ENCODE results near the gene SEZ6L2. TPM values are rescaled to one million over a fixed set of nuclear protein-coding genes. Genes with fewer than 3 reads are reported as not detected.

Gene SEZ6L2
- total RNA-seq, 2 experiments from 2014 or later = 0.11 to 0.13 TPM

DNA sequence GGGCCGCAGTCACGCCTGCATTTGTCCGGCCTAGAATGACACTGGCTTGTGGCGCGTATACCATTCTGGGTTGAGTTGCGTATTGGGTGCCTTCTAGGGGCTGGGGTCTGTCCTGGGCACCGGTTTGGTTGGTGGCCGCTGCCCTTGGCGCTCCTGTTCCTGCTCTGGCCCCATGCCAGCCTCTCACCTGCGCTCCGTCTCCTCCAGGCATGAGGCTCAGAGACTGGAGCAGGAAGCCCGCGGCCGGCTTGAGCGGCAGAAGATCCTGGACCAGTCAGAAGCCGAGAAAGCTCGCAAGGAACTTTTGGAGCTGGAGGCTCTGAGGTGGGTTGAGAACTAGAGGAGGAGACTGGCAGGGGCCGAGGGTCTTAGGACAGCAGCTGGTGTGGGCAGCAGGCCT, 53.7 kb downstream of the SEZ6L2 start:
- Mint-ChIP-seq H3K36me3 (ENCODE audit: low read depth) (peaks cover 6% of the 10 kb centered on the region), H3K4me3 (no peak overlapping the region), H3K27ac (no peak overlapping the region), H3K27me3 (no peaks in the 10 kb centered on the region), H3K9me3 (no peaks in the 10 kb centered on the region), H3K4me1 (ENCODE audit: low read depth) (no peaks in the 10 kb centered on the region)
- intact Hi-C loops (cut with micrococcal nuclease) = no loop called here
- ATAC-seq = no peak
- CTCF ChIA-PET = interaction anchor here (0.6 to 5.6 kb wide), 4 partner anchors 27 to 169 kb away, joined by 4 to 95 read pairs (median 6); partner anchors contain the start of genes MVP and PAGR1
- POLR2A ChIA-PET = interaction anchor here (0.6 to 3.6 kb wide), 3 partner anchors 38 to 73 kb away, joined by 3 to 29 read pairs (median 3); partner anchors contain the start of genes KIF22 and MAZ
- no peak for DNase-seq
- TF ChIP-seq, protein P1, sequence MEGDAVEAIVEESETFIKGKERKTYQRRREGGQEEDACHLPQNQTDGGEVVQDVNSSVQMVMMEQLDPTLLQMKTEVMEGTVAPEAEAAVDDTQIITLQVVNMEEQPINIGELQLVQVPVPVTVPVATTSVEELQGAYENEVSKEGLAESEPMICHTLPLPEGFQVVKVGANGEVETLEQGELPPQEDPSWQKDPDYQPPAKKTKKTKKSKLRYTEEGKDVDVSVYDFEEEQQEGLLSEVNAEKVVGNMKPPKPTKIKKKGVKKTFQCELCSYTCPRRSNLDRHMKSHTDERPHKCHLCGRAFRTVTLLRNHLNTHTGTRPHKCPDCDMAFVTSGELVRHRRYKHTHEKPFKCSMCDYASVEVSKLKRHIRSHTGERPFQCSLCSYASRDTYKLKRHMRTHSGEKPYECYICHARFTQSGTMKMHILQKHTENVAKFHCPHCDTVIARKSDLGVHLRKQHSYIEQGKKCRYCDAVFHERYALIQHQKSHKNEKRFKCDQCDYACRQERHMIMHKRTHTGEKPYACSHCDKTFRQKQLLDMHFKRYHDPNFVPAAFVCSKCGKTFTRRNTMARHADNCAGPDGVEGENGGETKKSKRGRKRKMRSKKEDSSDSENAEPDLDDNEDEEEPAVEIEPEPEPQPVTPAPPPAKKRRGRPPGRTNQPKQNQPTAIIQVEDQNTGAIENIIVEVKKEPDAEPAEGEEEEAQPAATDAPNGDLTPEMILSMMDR (IDR thresholded peaks at IDR 0.05) = no peak

GRCh38 chr16:29844575-29845331, 54.6 kb downstream of the SEZ6L2 start:
- Mint-ChIP-seq H3K9me3 (no peaks in the 10 kb centered on the region), H3K27me3 (no peaks in the 10 kb centered on the region), H3K27ac (no peak overlapping the region), H3K4me1 (ENCODE audit: low read depth) (no peaks in the 10 kb centered on the region), H3K4me3 (no peak overlapping the region), H3K36me3 (ENCODE audit: low read depth) (peaks cover 6% of the 10 kb centered on the region)
- TF ChIP-seq, protein P1 (IDR thresholded peaks at IDR 0.05) = no peak
- ATAC-seq (no peak), DNase-seq (no peak)
- intact Hi-C loops (cut with micrococcal nuclease) = no loop called here
- ChIA-PET CTCF (interaction anchor here (0.7 to 5.6 kb wide), 3 partner anchors 11 to 37 kb away, joined by 3 to 95 read pairs (median 5); partner anchors contain the start of genes MVP and PAGR1), POLR2A (interaction anchor here (0.6 to 1.0 kb wide), 3 partner anchors 20 to 74 kb away, joined by 3 read pairs; partner anchors contain the start of gene KIF22)

- Mint-ChIP-seq H3K36me3 (ENCODE audit: low read depth) (peaks cover 6% of the 10 kb centered on the region), H3K4me3 (no peak overlapping the region), H3K4me1 (ENCODE audit: low read depth) (no peaks in the 10 kb centered on the region), H3K27ac (no peak overlapping the region), H3K27me3 (no peaks in the 10 kb centered on the region), H3K9me3 (no peaks in the 10 kb centered on the region)
- TF ChIP-seq, protein P1 (IDR thresholded peaks at IDR 0.05) = no peak
- ChIA-PET POLR2A (interaction anchor here (0.7 to 1.8 kb wide), 3 partner anchors 17 to 36 kb away, joined by 3 to 8 read pairs (median 5); no protein-coding TSS in a partner anchor), CTCF (interaction anchor here (0.9 to 1.9 kb wide), 4 partner anchors 9 to 143 kb away, joined by 3 to 7 read pairs (median 4); no protein-coding TSS in a partner anchor)
- DNase-seq (no peak), ATAC-seq (no peak)
- intact Hi-C loops (cut with micrococcal nuclease) = no loop called here
Observed at GRCh38 chr16:29843931-29844330, 55.4 kb downstream of the SEZ6L2 start.

DNA sequence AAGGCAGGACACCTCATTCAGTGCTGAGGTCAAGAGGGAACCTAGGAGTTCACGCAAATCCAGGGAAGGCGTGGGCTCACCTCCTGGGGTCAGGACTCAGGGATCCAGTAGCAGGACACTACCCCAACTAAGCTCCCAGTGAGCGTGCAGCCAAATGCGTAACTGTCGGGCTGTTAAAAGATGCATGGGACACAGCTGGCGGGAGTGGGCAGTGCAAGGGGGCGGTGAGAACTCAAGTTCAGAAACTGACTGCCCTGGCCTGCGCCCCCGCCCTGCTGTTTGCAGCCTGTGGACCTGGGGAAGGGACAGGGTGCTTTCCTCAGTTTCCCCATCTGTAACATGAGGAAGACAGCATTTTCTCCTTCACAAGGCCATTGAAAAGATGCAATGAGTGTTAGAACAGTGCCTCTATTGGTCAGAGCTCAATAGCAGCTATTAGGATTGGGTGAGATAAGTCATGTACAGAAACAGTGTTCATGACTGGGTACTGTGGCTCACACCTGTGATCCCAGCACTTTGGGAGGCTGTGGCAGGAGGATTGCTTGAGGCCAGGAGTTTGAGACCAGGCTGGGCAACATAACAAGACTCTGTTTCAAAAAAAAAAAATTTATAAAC, 56.5 kb downstream of the SEZ6L2 start:
- ChIA-PET POLR2A (interaction anchor here (1.2 to 1.8 kb wide), 4 partner anchors 16 to 52 kb away, joined by 3 to 8 read pairs (median 4); partner anchors contain the start of genes KIF22 and MVP), CTCF (interaction anchor here (0.9 to 2.0 kb wide), 6 partner anchors 10 to 144 kb away, joined by 3 to 7 read pairs (median 4); no protein-coding TSS in a partner anchor)
- no peak overlapping the region for H3K27ac Mint-ChIP-seq
- H3K36me3 Mint-ChIP-seq (ENCODE audit: low read depth) = peaks cover 6% of the 10 kb centered on the region
- no peaks in the 10 kb centered on the region for H3K4me1 Mint-ChIP-seq (ENCODE audit: low read depth)
- no peak overlapping the region for H3K4me3 Mint-ChIP-seq
- H3K9me3 Mint-ChIP-seq = no peaks in the 10 kb centered on the region
- intact Hi-C loops (cut with micrococcal nuclease) = no loop called here
- H3K27me3 Mint-ChIP-seq = no peaks in the 10 kb centered on the region
- TF ChIP-seq, protein P1 (IDR thresholded peaks at IDR 0.05) = no peak
- ATAC-seq = peak; percentile 53
- no peak for DNase-seq
